ENCODE results near the gene ELMOD3.

Gene ELMOD3

DNA sequence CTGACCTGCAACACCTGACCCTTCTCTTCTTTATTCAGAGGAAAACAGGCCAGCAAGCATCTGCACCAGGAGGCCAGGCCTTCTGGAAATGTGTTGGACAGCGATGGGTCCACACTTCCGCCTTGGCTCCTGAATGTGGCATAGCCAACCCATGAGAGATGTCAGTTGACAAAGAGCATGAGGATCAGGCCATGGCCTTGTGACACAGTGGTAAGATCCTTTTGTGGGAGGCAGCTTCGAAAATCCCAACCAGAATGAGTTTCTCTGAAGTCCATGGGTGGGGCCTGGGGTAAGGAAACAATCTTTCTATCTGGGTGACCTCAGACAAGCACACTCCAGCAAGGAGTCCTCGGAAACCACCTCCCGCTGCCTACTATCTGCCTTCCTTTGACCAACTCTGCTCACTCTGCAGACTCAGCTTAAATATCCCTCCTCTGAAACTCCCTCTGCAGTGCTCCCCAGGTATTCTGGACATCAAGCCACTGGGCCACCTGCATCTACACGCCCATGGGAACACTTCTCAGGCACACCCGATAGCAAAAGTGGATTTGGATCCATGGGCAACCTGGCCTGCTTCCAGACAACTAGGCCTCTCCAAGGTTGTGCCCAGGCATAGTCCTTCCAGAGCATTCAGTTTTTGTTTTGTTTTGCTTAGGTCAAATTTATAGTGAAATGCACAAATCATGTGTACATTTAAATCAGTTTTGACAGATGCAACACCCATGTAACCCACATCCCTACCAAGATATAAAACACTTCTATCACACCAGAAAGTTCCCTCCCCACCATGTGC is 60.4 kb downstream of the ELMOD3 start:
- H2BK120ac ChIP-seq (ENCODE audit: low read depth, low read length) = no peak overlapping the region
- H3K4ac ChIP-seq (ENCODE audit: low read depth in 1 of 2, low read length in 2 of 2) = peak overlapping the region in 1 of 2 experiments; percentile 26
- H3K23ac ChIP-seq (ENCODE audit: low read length in 2 of 2) = peak overlapping the region in 1 of 2 experiments; percentile 43
- 91% methylated on average over 7 of the region's 7 CpGs for WGBS
- H3K27ac ChIP-seq (ENCODE audit: low read length, poor library complexity, severe bottlenecking) = no peak overlapping the region
- H4K8ac ChIP-seq (ENCODE audit: low read length) = no peak overlapping the region
- peaks cover 0 to 1% of the 10 kb centered on the region in 2 experiments for H3K36me3 ChIP-seq (ENCODE audit: control insufficient read depth in 1 of 2, insufficient read depth in 2 of 2, low read depth in 1 of 2, low read length in 2 of 2)
- no peak overlapping the region for H2AFZ ChIP-seq (ENCODE audit: low read depth, low read length)
- no peaks in the 10 kb centered on the region for H3K27me3 ChIP-seq (ENCODE audit: control insufficient read depth in 1 of 2, insufficient read depth in 1 of 2, low read length in 2 of 2)
- DNase-seq = no peak
- H3K14ac ChIP-seq (ENCODE audit: low read length in 2 of 2) = no peak overlapping the region
- H4K91ac ChIP-seq (ENCODE audit: low read length) = no peak overlapping the region
- H2BK12ac ChIP-seq (ENCODE audit: low read length in 2 of 2) = no peak overlapping the region
- H2BK5ac ChIP-seq (ENCODE audit: low read depth, low read length, poor library complexity, severe bottlenecking) = no peak overlapping the region
- no peak overlapping the region for H3K9ac ChIP-seq (ENCODE audit: low read length)
- no peaks in the 10 kb centered on the region for H3K9me3 ChIP-seq (ENCODE audit: control insufficient read depth, low read length)
- H3K4me1 ChIP-seq (ENCODE audit: control insufficient read depth, insufficient read depth, low read depth, low read length) = peaks cover 33% of the 10 kb centered on the region
- H2AK5ac ChIP-seq (ENCODE audit: low read length, severe bottlenecking) = peak overlapping the region; percentile 27
- H3K4me2 ChIP-seq (ENCODE audit: low read length, poor library complexity, severe bottlenecking) = no peak overlapping the region
- no peak overlapping the region for H3K4me3 ChIP-seq (ENCODE audit: insufficient read depth in 1 of 2, low read depth in 1 of 2, low read length in 2 of 2)
- peaks cover 7% of the 10 kb centered on the region for H3K79me1 ChIP-seq (replicated peaks; ENCODE audit: low read length, poor library complexity, severe bottlenecking)
- H3K18ac ChIP-seq (ENCODE audit: low read depth in 1 of 2, low read length in 2 of 2) = peak overlapping the region in 1 of 2 experiments; percentile 26
- H2BK15ac ChIP-seq (ENCODE audit: low read depth, poor library complexity, severe bottlenecking) = no peak overlapping the region

DNA sequence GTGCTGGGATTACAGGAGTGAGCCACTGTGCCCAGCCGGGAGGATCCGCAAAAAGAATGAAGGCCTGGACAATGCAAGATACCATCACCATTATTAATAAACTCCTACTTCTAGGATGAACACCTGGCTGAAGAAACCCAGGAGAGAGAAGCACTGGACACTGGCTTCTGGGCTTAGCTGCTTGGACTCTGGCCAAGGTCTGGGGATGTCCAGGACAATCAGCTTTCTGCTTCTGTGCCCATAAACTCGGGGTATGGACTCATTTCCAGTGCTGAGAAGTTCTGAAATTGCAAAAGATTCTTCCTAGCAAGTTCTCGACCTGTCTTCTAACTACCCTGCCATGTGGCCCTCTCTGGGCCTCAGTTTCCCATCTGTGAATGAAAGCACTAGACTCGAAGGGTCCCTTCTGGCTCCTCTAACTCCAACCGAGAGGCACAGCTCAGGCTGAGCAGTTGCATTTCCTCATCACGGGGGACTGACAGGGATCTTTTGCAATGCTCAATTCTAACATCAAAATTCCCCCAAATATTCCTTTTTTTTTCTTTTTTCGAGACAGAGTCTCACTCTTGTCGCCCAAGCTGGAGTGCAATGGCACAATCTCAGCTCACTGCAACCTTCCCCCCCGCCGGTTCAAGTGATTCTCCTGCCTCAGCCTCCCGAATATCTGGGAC is 61.5 kb downstream of the ELMOD3 start:
- Histone ChIP-seq H3K18ac (ENCODE audit: low read depth in 1 of 2, low read length in 2 of 2) (no peak overlapping the region), H3K4me1 (ENCODE audit: control insufficient read depth, insufficient read depth, low read depth, low read length) (peaks cover 34% of the 10 kb centered on the region), H3K27me3 (ENCODE audit: control insufficient read depth in 1 of 2, insufficient read depth in 1 of 2, low read length in 2 of 2) (no peaks in the 10 kb centered on the region), H3K23ac (ENCODE audit: low read length in 2 of 2) (no peak overlapping the region), H3K79me1 (replicated peaks; ENCODE audit: low read length, poor library complexity, severe bottlenecking) (peaks cover 4% of the 10 kb centered on the region), H2BK5ac (ENCODE audit: low read depth, low read length, poor library complexity, severe bottlenecking) (no peak overlapping the region), H3K27ac (ENCODE audit: low read length, poor library complexity, severe bottlenecking) (no peak overlapping the region), H3K9ac (ENCODE audit: low read length) (no peak overlapping the region), H2AK5ac (ENCODE audit: low read length, severe bottlenecking) (no peak overlapping the region), H4K8ac (ENCODE audit: low read length) (no peak overlapping the region), H2BK15ac (ENCODE audit: low read depth, poor library complexity, severe bottlenecking) (no peak overlapping the region), H3K36me3 (ENCODE audit: control insufficient read depth in 1 of 2, insufficient read depth in 2 of 2, low read depth in 1 of 2, low read length in 2 of 2) (no peaks in the 10 kb centered on the region), H2AFZ (ENCODE audit: low read depth, low read length) (no peak overlapping the region), H4K91ac (ENCODE audit: low read length) (no peak overlapping the region), H3K4ac (ENCODE audit: low read depth in 1 of 2, low read length in 2 of 2) (no peak overlapping the region), H3K14ac (ENCODE audit: low read length in 2 of 2) (no peak overlapping the region), H3K9me3 (ENCODE audit: control insufficient read depth, low read length) (no peaks in the 10 kb centered on the region), H3K4me3 (ENCODE audit: insufficient read depth in 1 of 2, low read depth in 1 of 2, low read length in 2 of 2) (no peak overlapping the region), H2BK12ac (ENCODE audit: low read length in 2 of 2) (no peak overlapping the region), H3K4me2 (ENCODE audit: low read length, poor library complexity, severe bottlenecking) (no peak overlapping the region), H2BK120ac (ENCODE audit: low read depth, low read length) (no peak overlapping the region)
- DNase-seq = no peak
- WGBS = 87% methylated on average over 12 of the region's 12 CpGs

DNA sequence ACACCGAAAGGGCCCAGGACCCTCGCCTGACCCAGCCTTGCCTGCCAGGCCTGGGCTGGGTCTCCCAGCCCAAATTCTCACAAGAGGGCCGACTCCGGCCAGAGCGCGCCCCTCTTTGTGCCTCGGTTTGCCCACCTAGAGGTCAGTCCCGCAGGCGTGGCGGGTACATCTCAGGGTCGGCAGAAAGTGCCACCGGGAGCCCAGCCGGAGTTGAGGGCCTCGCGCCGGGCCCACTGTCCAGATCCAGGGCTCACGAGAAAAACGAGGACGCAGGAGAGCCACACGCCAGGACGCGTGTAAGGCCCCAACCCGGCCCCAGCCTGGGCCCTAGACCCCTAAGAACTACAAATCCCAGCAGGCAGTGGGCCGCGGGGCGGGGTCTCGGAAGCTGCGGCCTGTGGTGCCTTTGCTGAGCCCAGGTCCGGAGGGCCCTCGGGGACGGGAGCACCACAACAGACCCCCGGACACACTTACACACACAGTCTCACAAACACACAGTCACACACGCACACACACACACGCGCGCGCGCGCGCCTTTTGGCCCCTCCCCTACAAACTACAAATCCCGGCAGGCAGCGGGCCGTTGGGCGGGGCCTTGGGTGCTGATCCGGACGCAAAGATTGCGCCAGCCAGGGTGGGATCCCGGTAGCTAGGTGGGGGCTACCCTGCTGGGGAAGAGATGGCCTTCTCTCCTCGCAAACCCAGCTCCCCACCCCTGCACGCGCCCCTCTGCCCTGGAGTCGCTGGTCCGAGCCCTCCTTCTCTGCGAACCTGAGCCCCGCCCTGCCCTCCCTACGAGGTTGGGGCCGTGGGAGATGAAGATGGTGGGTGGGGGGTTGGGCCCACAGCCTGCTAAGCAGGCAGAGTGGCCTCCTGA is 63.8 kb downstream of the ELMOD3 start, which contains the start of gene SH2D6:
Gene SH2D6, plus strand, starts transcription at position 583 of the 877 bp plus-strand sequence. CDS start 10,752 bp downstream, outside the sequence.
- no peaks in the 10 kb centered on the region for H3K36me3 ChIP-seq (ENCODE audit: control insufficient read depth in 1 of 2, insufficient read depth in 2 of 2, low read depth in 1 of 2, low read length in 2 of 2)
- H3K18ac ChIP-seq (ENCODE audit: low read depth in 1 of 2, low read length in 2 of 2) = peak within 1 kb of the TSS; percentile 78 to 92
- peak within 1 kb of the TSS; percentile 94 for H3K9ac ChIP-seq (ENCODE audit: low read length)
- H4K91ac ChIP-seq (ENCODE audit: low read length) = peak within 1 kb of the TSS; percentile 83
- H3K23ac ChIP-seq (ENCODE audit: low read length in 2 of 2) = peak within 1 kb of the TSS in 1 of 2 experiments; percentile 87
- peak within 1 kb of the TSS; percentile 100 for H4K8ac ChIP-seq (ENCODE audit: low read length)
- H3K9me3 ChIP-seq (ENCODE audit: control insufficient read depth, low read length) = no peaks in the 10 kb centered on the region
- H3K27me3 ChIP-seq (ENCODE audit: control insufficient read depth in 1 of 2, insufficient read depth in 1 of 2, low read length in 2 of 2) = no peaks in the 10 kb centered on the region
- peaks cover 40% of the 10 kb centered on the region for H3K4me1 ChIP-seq (ENCODE audit: control insufficient read depth, insufficient read depth, low read depth, low read length)
- DNase-seq = peak; percentile 87
- peak within 1 kb of the TSS in 1 of 2 experiments; percentile 87 for H3K14ac ChIP-seq (ENCODE audit: low read length in 2 of 2)
- H3K4me2 ChIP-seq (ENCODE audit: low read length, poor library complexity, severe bottlenecking) = peak within 1 kb of the TSS; percentile 85
- peak within 1 kb of the TSS; percentile 83 for H2BK5ac ChIP-seq (ENCODE audit: low read depth, low read length, poor library complexity, severe bottlenecking)
- H3K4me3 ChIP-seq (ENCODE audit: insufficient read depth in 1 of 2, low read depth in 1 of 2, low read length in 2 of 2) = peak within 1 kb of the TSS; percentile 77 to 87
- H3K4ac ChIP-seq (ENCODE audit: low read depth in 1 of 2, low read length in 2 of 2) = peak within 1 kb of the TSS; percentile 96 to 98
- peaks cover 4% of the 10 kb centered on the region for H3K79me1 ChIP-seq (replicated peaks; ENCODE audit: low read length, poor library complexity, severe bottlenecking)
- peak within 1 kb of the TSS; percentile 97 for H2BK120ac ChIP-seq (ENCODE audit: low read depth, low read length)
- H2AFZ ChIP-seq (ENCODE audit: low read depth, low read length) = peak within 1 kb of the TSS; percentile 94
- peak within 1 kb of the TSS; percentile 81 for H2AK5ac ChIP-seq (ENCODE audit: low read length, severe bottlenecking)
- H3K27ac ChIP-seq (ENCODE audit: low read length, poor library complexity, severe bottlenecking) = peak within 1 kb of the TSS; percentile 74
- H2BK12ac ChIP-seq (ENCODE audit: low read length in 2 of 2) = peak within 1 kb of the TSS; percentile 12 to 95
- WGBS = 28% methylated on average over 36 of the region's 57 CpGs
- peak within 1 kb of the TSS; percentile 89 for H2BK15ac ChIP-seq (ENCODE audit: low read depth, poor library complexity, severe bottlenecking)
